GM23248 (cell line): ENCODE results near the gene GRB10.

ENCODE experiments used
- EZH2 ChIP-seq: fragments of 200-600 bp; sonication (generic); IDR thresholded peaks from 2 replicates; pipeline ENCODE4 v1.6.1; 2018; ENCODE audit warnings: antibody characterized with exemption, mild to moderate bottlenecking; ENCODE audit not compliant: insufficient read depth, poor library complexity, severe bottlenecking
- EZH2phosphoT487 ChIP-seq: fragments of 200-600 bp; sonication (generic); IDR thresholded peaks from 2 replicates; pipeline ENCODE4 v1.6.1; 2018; ENCODE audit warnings: antibody characterized with exemption, moderate library complexity, mild to moderate bottlenecking, low read depth; ENCODE audit not compliant: insufficient read depth

- no peak for TF ChIP-seq EZH2phosphoT487
- TF ChIP-seq EZH2: no peak
These were observed 228.7 kb downstream of the GRB10 start for GRCh38 chr7:50553973-50554372.
